ENCODE data around the gene SCN4A. TPM values are rescaled to one million over a fixed set of nuclear protein-coding genes. Genes with fewer than 3 reads are reported as not detected.
"Not testable (repeated sequence)": the region's sequence is repeated elsewhere in the genome, so short reads cannot be mapped to it uniquely, and the experiment has no call there.

The SCN4A gene
- total RNA-seq, 1 donor from 2014 or later: not detected

GRCh38 chr17:63894021-63894420 is 78.7 kb downstream of the SCN4A start:
- not testable (repeated sequence) for H3K4me1 Mint-ChIP-seq (ENCODE audit: unreplicated experiment); H3K27ac Mint-ChIP-seq (ENCODE audit: unreplicated experiment); H3K9me3 Mint-ChIP-seq (ENCODE audit: unreplicated experiment); DNase-seq (ENCODE audit: extremely low spot score, unreplicated experiment); H3K4me3 Mint-ChIP-seq (ENCODE audit: unreplicated experiment); H3K36me3 Mint-ChIP-seq (ENCODE audit: unreplicated experiment)
- H3K27me3 Mint-ChIP-seq (ENCODE audit: unreplicated experiment): peaks cover 32% of the 10 kb centered on the region

GRCh38 chr17:63892316-63893037 is 80.2 kb downstream of the SCN4A start:
- TF ChIP-seq, protein P1, sequence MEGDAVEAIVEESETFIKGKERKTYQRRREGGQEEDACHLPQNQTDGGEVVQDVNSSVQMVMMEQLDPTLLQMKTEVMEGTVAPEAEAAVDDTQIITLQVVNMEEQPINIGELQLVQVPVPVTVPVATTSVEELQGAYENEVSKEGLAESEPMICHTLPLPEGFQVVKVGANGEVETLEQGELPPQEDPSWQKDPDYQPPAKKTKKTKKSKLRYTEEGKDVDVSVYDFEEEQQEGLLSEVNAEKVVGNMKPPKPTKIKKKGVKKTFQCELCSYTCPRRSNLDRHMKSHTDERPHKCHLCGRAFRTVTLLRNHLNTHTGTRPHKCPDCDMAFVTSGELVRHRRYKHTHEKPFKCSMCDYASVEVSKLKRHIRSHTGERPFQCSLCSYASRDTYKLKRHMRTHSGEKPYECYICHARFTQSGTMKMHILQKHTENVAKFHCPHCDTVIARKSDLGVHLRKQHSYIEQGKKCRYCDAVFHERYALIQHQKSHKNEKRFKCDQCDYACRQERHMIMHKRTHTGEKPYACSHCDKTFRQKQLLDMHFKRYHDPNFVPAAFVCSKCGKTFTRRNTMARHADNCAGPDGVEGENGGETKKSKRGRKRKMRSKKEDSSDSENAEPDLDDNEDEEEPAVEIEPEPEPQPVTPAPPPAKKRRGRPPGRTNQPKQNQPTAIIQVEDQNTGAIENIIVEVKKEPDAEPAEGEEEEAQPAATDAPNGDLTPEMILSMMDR (IDR thresholded peaks at IDR 0.05): peak; percentile 33
- not testable (repeated sequence) for H3K27ac Mint-ChIP-seq (ENCODE audit: unreplicated experiment); H3K9me3 Mint-ChIP-seq (ENCODE audit: unreplicated experiment); H3K4me3 Mint-ChIP-seq (ENCODE audit: unreplicated experiment); H3K36me3 Mint-ChIP-seq (ENCODE audit: unreplicated experiment); H3K4me1 Mint-ChIP-seq (ENCODE audit: unreplicated experiment); DNase-seq (ENCODE audit: extremely low spot score, unreplicated experiment)
- H3K27me3 Mint-ChIP-seq (ENCODE audit: unreplicated experiment): peaks cover 35% of the 10 kb centered on the region

GRCh38 chr17:63889026-63889848 is 83.5 kb downstream of the SCN4A start:
- H3K27ac Mint-ChIP-seq (ENCODE audit: unreplicated experiment); H3K36me3 Mint-ChIP-seq (ENCODE audit: unreplicated experiment); H3K4me3 Mint-ChIP-seq (ENCODE audit: unreplicated experiment); DNase-seq (ENCODE audit: extremely low spot score, unreplicated experiment); H3K4me1 Mint-ChIP-seq (ENCODE audit: unreplicated experiment); H3K9me3 Mint-ChIP-seq (ENCODE audit: unreplicated experiment): not testable (repeated sequence)
- peaks cover 47% of the 10 kb centered on the region for H3K27me3 Mint-ChIP-seq (ENCODE audit: unreplicated experiment)
- TF ChIP-seq, protein P1 (IDR thresholded peaks at IDR 0.05): peak; percentile 51

Other genes with a start within 250 kb of the SCN4A start
- gene STRADA, start 231.1 kb downstream of the SCN4A start, total RNA-seq: 42.9 and 50.6 TPM in 2 replicates
- 80.6 and 87.5 TPM in 2 replicates for gene CCDC47, start 199.3 kb downstream of the SCN4A start, total RNA-seq
- gene DDX42, start 198.7 kb downstream of the SCN4A start, total RNA-seq: 109 and 123 TPM in 2 replicates
- gene PSMC5, start 145.5 kb downstream of the SCN4A start, total RNA-seq: 98.5 and 106 TPM in 2 replicates
- 36.1 and 37.4 TPM in 2 replicates for gene FTSJ3, start 145.3 kb downstream of the SCN4A start, total RNA-seq
- gene SMARCD2, start 130.2 kb downstream of the SCN4A start, total RNA-seq: 42.6 and 44.7 TPM in 2 replicates
- not detected in 2 replicates for gene CSH2, start 99.2 kb downstream of the SCN4A start, total RNA-seq
- gene GH2, start 91.0 kb downstream of the SCN4A start, total RNA-seq: not detected in 2 replicates
- gene CSH1, start 76.3 kb downstream of the SCN4A start, total RNA-seq: not detected in 2 replicates
- not detected in 2 replicates for gene CSHL1, start 61.7 kb downstream of the SCN4A start, total RNA-seq
- gene GH1, start 54.1 kb downstream of the SCN4A start, total RNA-seq: not detected in 2 replicates
- not detected in 2 replicates for gene CD79B, start 40.6 kb downstream of the SCN4A start, total RNA-seq
- gene PRR29, start 25.4 kb upstream of the SCN4A start, total RNA-seq: not detected in 2 replicates
- not detected in 2 replicates for gene ICAM2, start 47.7 kb upstream of the SCN4A start, total RNA-seq
- gene ERN1, start 157.2 kb upstream of the SCN4A start, total RNA-seq: 20.8 and 21.4 TPM in 2 replicates